Stimulated activated CD4-positive, alpha-beta T cell treated with anti-CD3 and anti-CD28 coated beads, Interleukin-1b, Interleukin-23, amount 100 ng/mL, for 24 hours (primary cell): ENCODE results near the gene IZUMO4.

Source experiments
- DNase-seq, 4 experiments: peaks; one replicate each; pipeline ENCODE4 v3.0.0-alpha.2; 2020; ENCODE audit warnings: low read depth in 4 of 4, low spot score in 1 of 4

The IZUMO4 gene

DNA sequence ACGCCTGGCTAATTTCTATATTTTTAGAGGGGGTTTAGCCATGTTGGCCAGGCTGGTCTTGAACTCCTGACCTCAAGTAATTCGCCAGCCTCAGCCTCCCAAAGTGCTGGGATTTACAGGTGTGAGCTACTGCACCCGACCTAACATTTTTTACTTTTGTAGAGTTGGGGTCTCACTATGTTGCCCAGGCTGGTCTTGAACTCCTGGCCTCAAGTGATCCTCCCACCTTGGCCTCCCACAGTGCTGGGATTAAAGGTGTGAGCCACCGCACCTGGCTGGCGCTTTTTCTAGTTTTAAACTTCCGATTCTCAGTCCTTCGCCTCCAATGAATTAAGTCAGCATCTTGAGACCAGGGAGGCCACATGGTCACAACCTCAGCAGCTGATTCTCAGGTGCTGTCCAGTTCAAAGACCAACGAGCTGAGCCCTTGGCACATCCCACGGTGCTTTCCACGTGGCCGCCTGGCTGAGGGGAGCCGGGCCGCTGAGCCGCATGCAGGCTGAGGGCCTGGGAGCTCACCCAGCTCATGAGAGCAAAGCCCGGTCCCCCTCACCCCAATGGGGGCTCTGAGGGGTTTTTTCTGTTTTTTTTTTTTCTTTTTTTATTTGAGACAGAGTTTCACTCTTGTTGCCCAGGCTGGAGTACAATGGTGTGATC, 45.6 kb downstream of the IZUMO4 start:
- DNase-seq: no peak

DNA sequence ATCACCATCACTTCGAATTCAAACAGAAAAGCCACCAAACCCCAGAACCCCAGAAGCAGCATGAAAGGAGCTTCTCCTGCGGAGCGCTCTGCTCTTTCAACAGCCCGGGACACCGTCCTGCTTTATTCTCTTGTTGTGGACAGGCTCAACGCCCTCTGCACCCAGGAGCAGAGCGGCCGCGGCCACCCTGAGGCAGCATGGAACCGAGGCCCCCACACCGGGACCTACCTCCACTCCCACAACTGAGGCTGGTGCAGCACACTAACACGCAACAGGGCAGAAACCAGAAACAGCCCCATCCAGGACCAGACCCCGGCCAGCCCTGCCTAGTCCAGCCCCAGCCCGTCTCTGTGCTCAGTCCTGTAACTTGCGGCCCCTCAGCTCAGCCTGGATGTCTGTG, 47.5 kb downstream of the IZUMO4 start:
- no peak for DNase-seq

DNA sequence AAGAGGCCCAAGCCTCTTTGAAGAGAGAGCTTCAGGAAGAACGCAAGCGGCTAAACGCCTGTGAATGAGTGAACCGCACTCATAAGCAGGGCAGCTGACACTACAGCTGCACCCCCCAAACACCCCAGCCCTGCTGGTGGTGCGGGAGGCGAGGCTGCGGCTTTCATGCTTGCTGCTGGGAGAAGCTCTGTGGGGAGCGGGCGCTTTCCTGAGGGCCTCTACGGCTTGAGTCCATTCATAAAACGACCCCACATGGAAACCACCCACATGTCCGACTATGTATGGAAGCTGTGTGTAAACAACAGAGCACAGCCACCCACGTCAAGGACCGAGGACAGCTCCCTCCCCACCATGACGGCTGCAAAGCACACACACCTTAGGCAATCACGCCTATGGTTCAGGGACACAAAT, 49.1 kb downstream of the IZUMO4 start:
- no peak for DNase-seq

DNA sequence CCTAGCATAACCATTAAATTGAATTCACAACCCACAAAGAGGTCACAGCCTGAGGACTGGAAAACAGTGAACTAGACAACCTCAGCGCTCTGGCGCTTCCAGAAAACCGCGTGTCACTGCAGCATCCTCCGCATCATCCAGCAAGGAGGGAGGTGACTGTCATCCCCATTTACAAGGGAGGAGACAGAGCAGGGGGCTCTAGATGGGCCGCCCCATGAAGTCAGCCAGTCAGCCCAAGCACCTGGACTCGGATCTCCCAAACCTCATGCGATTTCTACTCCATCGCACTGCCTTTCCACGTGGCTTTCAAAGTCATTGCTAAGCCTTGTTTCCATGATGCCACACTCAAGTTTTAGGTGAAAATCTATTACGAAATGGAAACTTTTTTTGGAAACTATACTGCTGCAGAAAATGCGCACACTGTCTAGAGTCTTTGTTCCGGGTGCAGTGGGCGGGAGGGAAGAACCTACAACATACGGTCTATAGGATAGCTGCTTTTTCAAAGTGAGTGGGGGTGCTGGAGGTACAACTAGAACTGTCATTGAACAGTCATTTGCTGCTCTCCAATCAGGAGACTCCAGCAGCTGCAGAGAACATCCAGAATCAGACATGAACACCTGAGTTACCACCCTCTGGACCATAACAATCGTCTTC, 51.9 kb downstream of the IZUMO4 start:
- no peak for DNase-seq
